SK-N-SH (cell line): ENCODE results near the gene PDE4C. TPM values are rescaled to one million over a fixed set of nuclear protein-coding genes. Genes with fewer than 3 reads are reported as not detected.

ENCODE experiments used
- CTCF ChIA-PET: fragments of 300-600, 350-600 bp; formaldehyde crosslinking; extraction: SDS; loops from one replicate; lab custom pipeline; 2021; lab: Yijun Ruan, JAX
- POLR2A ChIA-PET: fragments of 350-600 bp; sonication (Branson Sonifier 250); formaldehyde crosslinking; extraction: SDS; loops from one replicate; lab custom pipeline; 2020; ENCODE audit warnings: antibody characterized with exemption, inconsistent platforms; lab: Yijun Ruan, JAX
- DNase-seq: peaks from one replicate; pipeline ENCODE4 v3.0.0; 2012
- H2AFZ ChIP-seq: fragments of 200-600 bp; sonication (generic); 2 replicates; pipeline ENCODE4 v1.8.1; 2016; ENCODE audit warnings: antibody characterized with exemption, mild to moderate bottlenecking, low read depth
- H3F3A ChIP-seq: fragments of 200-600 bp; sonication (generic); replicated peaks from 2 replicates; pipeline ENCODE3; 2016; ENCODE audit warnings: antibody characterized with exemption, mild to moderate bottlenecking; ENCODE audit not compliant: insufficient read depth
- H3K27ac ChIP-seq, 2 experiments: fragments of 200-500 bp in 1 of 2; fragments of 200-600 bp in 1 of 2; sonication (Bioruptor generic) in 1 of 2; sonication (generic), shearing (Covaris generic) in 1 of 2; 2 replicates each; pipeline versions ENCODE4 v1.5.1 to v1.6.1; 2014 to 2016; ENCODE audit warnings: low read depth in 2 of 2, inconsistent platforms in 1 of 2, low read length in 1 of 2, mild to moderate bottlenecking in 1 of 2, mixed read lengths in 1 of 2
- H3K27me3 ChIP-seq: fragments of 200-600 bp; sonication (generic), shearing (Covaris generic); 2 replicates; pipeline ENCODE4 v1.6.1; 2016; ENCODE audit warnings: mixed run types; ENCODE audit not compliant: insufficient read depth
- H3K36me3 ChIP-seq, 2 experiments: fragments of 200-500 bp in 1 of 2; fragments of 200-600 bp in 1 of 2; sonication (Bioruptor generic) in 1 of 2; sonication (generic) in 1 of 2; replicated peaks in 1 of 2; 2 replicates each; pipeline versions ENCODE3 to v1.5.1; 2014 to 2016; ENCODE audit warnings: low read length in 1 of 2, mild to moderate bottlenecking in 1 of 2; ENCODE audit not compliant: insufficient read depth in 2 of 2, control insufficient read depth in 1 of 2
- H3K4me1 ChIP-seq, 2 experiments: fragments of 200-500 bp in 1 of 2; fragments of 200-600 bp in 1 of 2; sonication (Bioruptor generic) in 1 of 2; sonication (generic), shearing (Covaris generic) in 1 of 2; 2 replicates each; pipeline versions ENCODE4 v1.5.1 to v1.6.1; 2014 to 2016; ENCODE audit warnings: low read depth in 1 of 2, low read length in 1 of 2, mixed run types in 1 of 2; ENCODE audit not compliant: insufficient read depth in 2 of 2, control insufficient read depth in 1 of 2
- H3K4me2 ChIP-seq: fragments of 200-600 bp; sonication (generic), shearing (Covaris generic); 2 replicates; pipeline ENCODE4 v1.6.1; 2017; ENCODE audit warnings: mixed run types
- H3K4me3 ChIP-seq, 2 experiments: fragments of 200-500 bp in 1 of 2; fragments of 200-600 bp in 1 of 2; sonication (Bioruptor generic) in 1 of 2; sonication (generic), shearing (Covaris generic) in 1 of 2; 2 replicates each; pipeline versions ENCODE4 v1.5.1 to v1.8.1; 2014 to 2016; ENCODE audit warnings: low read depth in 2 of 2, inconsistent platforms in 1 of 2, low read length in 1 of 2, mild to moderate bottlenecking in 1 of 2, mixed read lengths in 1 of 2, moderate library complexity in 1 of 2
- H3K79me2 ChIP-seq: fragments of 200-600 bp; sonication (generic); 2 replicates; pipeline ENCODE4 v1.8.1; 2017; ENCODE audit warnings: mild to moderate bottlenecking; ENCODE audit not compliant: insufficient read depth
- H3K9ac ChIP-seq: fragments of 200-600 bp; sonication (generic); 2 replicates; pipeline ENCODE4 v1.6.1; 2017; ENCODE audit warnings: mixed run types
- H3K9me2 ChIP-seq: fragments of 200-600 bp; sonication (generic); 2 replicates; pipeline ENCODE4 v1.6.1; 2017; ENCODE audit warnings: mixed run types
- H3K9me3 ChIP-seq: fragments of 200-600 bp; sonication (generic); 2 replicates; pipeline ENCODE4 v1.6.1; 2017; ENCODE audit warnings: mixed run types, mild to moderate bottlenecking, moderate library complexity
- H4K20me1 ChIP-seq: fragments of 200-600 bp; sonication (generic); 2 replicates; pipeline ENCODE4 v1.6.1; 2017; ENCODE audit warnings: mild to moderate bottlenecking, mixed run types; ENCODE audit not compliant: insufficient read depth
- CTCF ChIP-seq: fragments of 200-600 bp; sonication (generic); IDR thresholded peaks from 2 replicates; pipeline ENCODE4 v1.6.1; 2017; ENCODE audit warnings: antibody characterized with exemption, mild to moderate bottlenecking, moderate library complexity
- EP300 ChIP-seq, 2 experiments: IDR thresholded peaks; 2 replicates each; pipeline versions ENCODE4 v1.4.0 to v1.6.1; 2012; ENCODE audit warnings: borderline replicate concordance in 1 of 2, low read depth in 1 of 2, low read length in 1 of 2
- FOXJ3 ChIP-seq: sonication (generic); formaldehyde crosslinking; IDR thresholded peaks from 2 replicates; pipeline ENCODE4 v1.5.1; 2020; ENCODE audit warnings: mild to moderate bottlenecking, missing genetic modification reagents
- FOXM1 ChIP-seq: IDR thresholded peaks from 2 replicates; pipeline ENCODE4 v1.4.0; 2012; ENCODE audit warnings: low read depth, mild to moderate bottlenecking
- JUND ChIP-seq: IDR thresholded peaks from 2 replicates; pipeline ENCODE4 v1.4.0; 2012
- MAX ChIP-seq: IDR thresholded peaks from 2 replicates; pipeline ENCODE4 v1.4.0; 2012; ENCODE audit warnings: low read depth
- MEF2A ChIP-seq: IDR thresholded peaks from 2 replicates; pipeline ENCODE4 v1.4.0; 2012; ENCODE audit warnings: low read depth, borderline replicate concordance
- NRF1 ChIP-seq: IDR thresholded peaks from 2 replicates; pipeline ENCODE4 v1.6.1; 2012; ENCODE audit warnings: low read depth, mild to moderate bottlenecking, low read length
- RAD21 ChIP-seq: IDR thresholded peaks from 2 replicates; pipeline ENCODE4 v1.6.1; 2012; ENCODE audit warnings: mild to moderate bottlenecking, low read length
- RCOR1 ChIP-seq: fragments of 150-350 bp; IDR thresholded peaks from 2 replicates; pipeline ENCODE4 v1.6.1; 2017; ENCODE audit warnings: antibody characterized with exemption, low read length
- RFX5 ChIP-seq: IDR thresholded peaks from 2 replicates; pipeline ENCODE4 v1.6.1; 2012; ENCODE audit warnings: mild to moderate bottlenecking, improper control_type of control experiment, low read length
- RXRA ChIP-seq: IDR thresholded peaks from 2 replicates; pipeline ENCODE4 v1.4.0; 2012; ENCODE audit warnings: low read depth, mild to moderate bottlenecking, borderline replicate concordance
- SMC3 ChIP-seq: IDR thresholded peaks from 2 replicates; pipeline ENCODE4 v1.6.1; 2012; ENCODE audit warnings: low read depth, low read length, improper control_type of control experiment
- TAF1 ChIP-seq: IDR thresholded peaks from 2 replicates; pipeline ENCODE4 v1.6.1; 2012; ENCODE audit warnings: low read depth, mild to moderate bottlenecking, low read length, moderate library complexity, borderline replicate concordance
- TEAD4 ChIP-seq: IDR thresholded peaks from 2 replicates; pipeline ENCODE4 v1.4.0; 2012; ENCODE audit warnings: mild to moderate bottlenecking, borderline replicate concordance; ENCODE audit not compliant: insufficient read depth
- USF1 ChIP-seq: IDR thresholded peaks from 2 replicates; pipeline ENCODE4 v1.4.0; 2012; ENCODE audit warnings: low read depth, borderline replicate concordance
- ZBTB33 ChIP-seq: IDR thresholded peaks from 2 replicates; pipeline ENCODE4 v1.4.0; 2012; ENCODE audit warnings: low read depth, borderline replicate concordance
- WGBS: methylation state at CpG from one replicate; pipeline ENCODE4 v1.1.6; 2017; ENCODE audit warnings: low lambda C conversion rate; 5-methylcytosine and 5-hydroxymethylcytosine counted together
- polyA plus RNA-seq, 3 experiments: library from polyadenylated mRNA; depleted of rRNA; stranded (reverse); fragments of >200 nt; gene quantifications; 2 replicates each; pipeline ENCODE4 v1.2.3, GENCODE V29; 2012

The PDE4C gene
- polyA plus RNA-seq, 1 of the 3 experiments (the other 2 are of a cell fraction): 0.36 TPM

- TF ChIP-seq MAX (no peak), MEF2A (no peak), EP300 (IDR thresholded peaks at IDR 0.05; ENCODE audit: borderline replicate concordance in 1 of 2, low read depth in 1 of 2, low read length in 1 of 2) (no peak), RXRA (no peak), TEAD4 (no peak)
- TF ChIP-seq, all 33 proteins: peak for 0
These were observed 38.8 kb upstream of the PDE4C start (continued) for GRCh38 chr19:18264971-18265540.

- Histone ChIP-seq H3K9me2 (no peaks in the 10 kb centered on the region), H3K4me2 (no peak overlapping the region), H2AFZ (no peak overlapping the region), H3K79me2 (no peaks in the 10 kb centered on the region), H3K9me3 (no peaks in the 10 kb centered on the region), H4K20me1 (peaks cover 7% of the 10 kb centered on the region; the same call in 1 of the 2 replicates), H3K36me3 (peaks cover 6 to 26% of the 10 kb centered on the region in 2 experiments), H3K27ac (no peak overlapping the region), H3K4me1 (no peaks in the 10 kb centered on the region), H3F3A (no peaks in the 10 kb centered on the region), H3K27me3 (no peaks in the 10 kb centered on the region), H3K9ac (no peak overlapping the region), H3K4me3 (no peak overlapping the region)
- ChIA-PET POLR2A (no interaction called here), CTCF (interaction anchor here (1.5 to 19.4 kb wide), 3 partner anchors 12 to 63 kb away, joined by 4 to 505 read pairs (median 12); partner anchors contain the start of genes MPV17L2 and RAB3A)
- no peak for DNase-seq
- 92% methylated on average over 10 of the region's 23 CpGs for WGBS
- TF ChIP-seq JUND (no peak), SMC3 (no peak), EP300 (IDR thresholded peaks at IDR 0.05; ENCODE audit: borderline replicate concordance in 1 of 2, low read depth in 1 of 2, low read length in 1 of 2) (no peak), RXRA (no peak), RCOR1 (no peak), NRF1 (no peak), FOXJ3 (CRISPR knock-in tag) (no peak)
These were observed 38.1 kb upstream of the PDE4C start for GRCh38 chr19:18264137-18264854.

- 61% methylated on average over 8 of the region's 16 CpGs for WGBS
- Histone ChIP-seq H3F3A (no peaks in the 10 kb centered on the region), H3K9ac (no peak overlapping the region), H4K20me1 (0 out of 2 replicates have a peak, but pooled peaks cover 2% of the 10 kb centered on the region), H3K79me2 (no peaks in the 10 kb centered on the region), H3K9me3 (no peaks in the 10 kb centered on the region), H3K4me3 (no peak overlapping the region), H3K4me2 (no peak overlapping the region), H3K4me1 (no peaks in the 10 kb centered on the region), H3K36me3 (peaks cover 6 to 26% of the 10 kb centered on the region in 2 experiments), H3K9me2 (no peaks in the 10 kb centered on the region), H3K27ac (no peak overlapping the region), H3K27me3 (no peaks in the 10 kb centered on the region), H2AFZ (no peak overlapping the region)
- ChIA-PET POLR2A (no interaction called here), CTCF (interaction anchor here (0.7 to 19.4 kb wide), 8 partner anchors 8 to 79 kb away, joined by 3 to 505 read pairs (median 8); partner anchors contain the start of genes MPV17L2 and RAB3A)
- no peak for DNase-seq
- TF ChIP-seq RFX5 (no peak), RCOR1 (no peak), TAF1 (no peak), FOXJ3 (CRISPR knock-in tag) (no peak), CTCF (no peak), ZBTB33 (no peak), RAD21 (no peak), USF1 (no peak), MEF2A (no peak), RXRA (no peak), FOXM1 (no peak)
These were observed 37.3 kb upstream of the PDE4C start for GRCh38 chr19:18263324-18264136.
